ENCODE data around the gene ZNF69.
"Not testable (repeated sequence)": the region's sequence is repeated elsewhere in the genome, so short reads cannot be mapped to it uniquely, and the experiment has no call there.

ZNF69 gene

GRCh38 chr19:11887611-11888531, at the start of gene ZNF69:
ZNF69 (plus strand) TSS chr19:11887782; CDS start chr19:11887924, 142 bp downstream.
- DNase-seq (ENCODE audit: low read depth) = peak; percentile 34

- DNase-seq (ENCODE audit: low read depth) = no peak
Measured at GRCh38 chr19:11843722-11844121, 43.9 kb upstream of the ZNF69 start.

DNA sequence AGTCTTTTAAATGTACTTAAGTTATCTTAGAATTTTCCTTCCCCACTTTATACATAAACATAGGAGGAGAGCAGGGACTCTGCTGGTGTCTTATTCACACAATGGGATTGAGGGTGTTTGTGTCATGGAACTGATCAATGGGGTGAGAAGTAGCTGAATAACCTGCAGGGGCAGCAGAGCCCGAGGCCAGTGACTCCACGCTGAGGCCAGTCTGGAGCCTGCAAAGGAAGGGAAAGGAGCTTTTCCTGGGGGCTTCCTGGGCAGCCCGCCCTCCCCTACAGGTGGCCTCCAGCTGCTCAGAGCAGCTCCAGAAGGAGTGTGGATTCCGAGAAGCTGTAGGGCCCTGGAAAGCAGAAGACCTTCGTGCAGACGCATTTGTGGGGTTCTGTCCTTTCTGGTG, 40.0 kb upstream of the ZNF69 start:
- not testable (repeated sequence) for DNase-seq (ENCODE audit: low read depth)

- no peak for DNase-seq (ENCODE audit: low read depth)
Measured at GRCh38 chr19:11848200-11848593, 39.4 kb upstream of the ZNF69 start.

- peak; percentile 37 for DNase-seq (ENCODE audit: low read depth)
Measured at GRCh38 chr19:11848594-11849469, 38.8 kb upstream of the ZNF69 start, which contains the start of gene ZNF439. ZNF439 (plus strand) TSS chr19:11848726; CDS start chr19:11848868, 142 bp downstream.

DNA sequence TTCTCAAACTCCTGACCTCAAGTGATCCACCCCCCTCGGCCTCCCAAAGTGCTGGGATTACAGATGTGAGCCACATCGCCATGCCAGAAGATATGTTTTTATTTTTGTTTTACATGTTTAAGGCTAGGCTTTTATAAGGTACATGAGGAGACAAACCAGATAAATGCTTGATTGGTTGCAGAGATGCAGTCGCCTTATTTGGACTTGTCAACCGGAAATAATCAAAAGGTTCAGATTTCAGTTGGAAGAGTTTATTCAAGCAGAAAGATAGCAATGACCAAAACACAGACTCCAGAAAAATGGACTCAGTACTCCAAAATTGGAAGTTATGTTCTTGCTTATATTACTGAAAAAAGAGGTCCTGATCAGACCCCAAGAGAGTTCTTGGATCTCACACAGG, 37.3 kb upstream of the ZNF69 start:
- not testable (repeated sequence) for DNase-seq (ENCODE audit: low read depth)

GRCh38 chr19:11853358-11853757, 34.2 kb upstream of the ZNF69 start:
- DNase-seq (ENCODE audit: low read depth) = no peak

DNA sequence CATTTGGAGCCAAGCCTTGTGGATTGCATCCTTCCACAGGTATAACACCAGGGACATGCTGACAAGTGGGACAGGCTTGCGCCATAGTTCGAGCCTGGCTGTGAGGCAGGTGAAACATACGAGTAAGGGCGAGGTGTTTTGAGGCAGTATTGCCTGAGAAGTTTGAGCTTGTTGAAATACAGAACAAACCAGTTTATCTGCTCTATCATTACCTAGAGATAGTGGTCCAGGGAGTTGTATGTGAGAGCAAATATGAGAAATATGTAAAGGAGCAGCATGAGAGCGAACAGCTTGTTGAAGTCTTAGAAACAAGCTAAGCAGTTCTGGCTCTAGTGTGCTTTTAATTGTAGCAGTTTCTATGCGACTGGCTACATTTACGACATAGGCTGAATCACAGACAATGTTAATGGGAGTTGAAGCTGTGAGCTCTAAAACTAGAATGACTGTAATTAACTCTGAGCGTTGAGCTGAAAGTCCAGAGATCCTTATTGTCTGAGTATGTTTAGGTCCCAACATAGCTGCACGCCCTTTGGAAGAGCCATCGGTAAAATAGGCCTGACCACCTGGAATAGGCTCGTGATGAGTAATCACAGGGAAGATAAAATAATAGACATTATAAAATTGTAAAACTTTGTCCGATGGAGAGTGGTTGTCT, 30.9 kb upstream of the ZNF69 start:
- no peak for DNase-seq (ENCODE audit: low read depth)

GRCh38 chr19:11860721-11861120, 26.9 kb upstream of the ZNF69 start:
- DNase-seq (ENCODE audit: low read depth) = no peak

- DNase-seq (ENCODE audit: low read depth) = no peak
Measured at GRCh38 chr19:11861301-11861700, 26.3 kb upstream of the ZNF69 start.

DNA sequence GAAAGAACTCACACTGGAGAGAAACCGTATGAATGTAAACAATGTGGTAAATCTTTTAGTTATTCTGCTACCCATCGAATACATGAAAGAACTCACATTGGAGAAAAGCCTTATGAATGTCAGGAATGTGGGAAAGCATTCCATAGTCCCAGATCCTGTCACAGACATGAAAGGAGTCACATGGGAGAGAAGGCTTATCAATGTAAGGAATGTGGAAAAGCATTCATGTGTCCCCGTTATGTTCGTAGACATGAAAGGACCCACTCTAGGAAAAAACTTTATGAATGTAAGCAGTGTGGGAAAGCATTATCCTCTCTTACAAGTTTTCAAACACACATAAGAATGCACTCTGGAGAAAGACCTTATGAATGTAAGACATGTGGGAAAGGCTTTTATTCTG, 19.8 kb upstream of the ZNF69 start:
- DNase-seq (ENCODE audit: low read depth) = not testable (repeated sequence)

- no peak for DNase-seq (ENCODE audit: low read depth)
Measured at GRCh38 chr19:11868188-11868587, 19.4 kb upstream of the ZNF69 start.

DNA sequence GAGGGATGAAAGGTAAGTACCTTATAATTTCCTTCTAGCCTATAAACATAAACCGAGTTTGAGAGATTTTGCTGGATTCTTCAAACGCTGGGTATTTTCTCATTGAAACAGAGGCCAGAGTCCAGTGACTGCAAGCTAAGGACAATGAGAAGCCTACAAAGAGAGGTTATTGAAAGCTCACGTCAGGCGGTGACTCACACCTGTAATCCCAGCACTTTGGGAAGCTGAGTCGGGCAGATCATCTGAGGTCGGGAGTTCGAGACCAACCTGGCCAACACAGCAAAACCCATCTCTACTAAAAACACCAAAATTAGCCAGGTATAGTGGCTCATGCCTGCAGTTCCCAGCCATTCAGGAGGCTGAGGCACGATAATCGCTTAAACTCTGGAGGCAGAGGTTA, 15.0 kb upstream of the ZNF69 start:
- no peak for DNase-seq (ENCODE audit: low read depth)

DNA sequence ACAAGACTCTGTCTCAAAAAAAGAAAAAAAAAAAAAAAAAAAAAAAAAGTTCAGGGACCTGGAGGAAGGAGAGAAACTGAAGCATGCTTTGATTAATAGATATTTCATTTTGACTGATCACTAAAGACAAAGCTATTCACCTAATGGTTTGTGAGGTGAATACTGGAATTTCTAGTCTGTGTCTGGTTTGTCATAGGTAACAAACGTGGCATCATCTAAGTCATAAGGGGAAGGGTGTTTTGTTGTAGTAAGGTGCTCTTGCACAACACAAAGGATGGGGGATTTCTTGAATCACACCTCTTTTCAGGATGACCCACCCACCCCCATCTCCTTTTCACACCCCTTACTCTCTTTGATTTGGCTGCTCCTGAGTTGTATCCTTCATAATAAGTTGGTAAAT, 13.8 kb upstream of the ZNF69 start:
- DNase-seq (ENCODE audit: low read depth) = no peak

DNA sequence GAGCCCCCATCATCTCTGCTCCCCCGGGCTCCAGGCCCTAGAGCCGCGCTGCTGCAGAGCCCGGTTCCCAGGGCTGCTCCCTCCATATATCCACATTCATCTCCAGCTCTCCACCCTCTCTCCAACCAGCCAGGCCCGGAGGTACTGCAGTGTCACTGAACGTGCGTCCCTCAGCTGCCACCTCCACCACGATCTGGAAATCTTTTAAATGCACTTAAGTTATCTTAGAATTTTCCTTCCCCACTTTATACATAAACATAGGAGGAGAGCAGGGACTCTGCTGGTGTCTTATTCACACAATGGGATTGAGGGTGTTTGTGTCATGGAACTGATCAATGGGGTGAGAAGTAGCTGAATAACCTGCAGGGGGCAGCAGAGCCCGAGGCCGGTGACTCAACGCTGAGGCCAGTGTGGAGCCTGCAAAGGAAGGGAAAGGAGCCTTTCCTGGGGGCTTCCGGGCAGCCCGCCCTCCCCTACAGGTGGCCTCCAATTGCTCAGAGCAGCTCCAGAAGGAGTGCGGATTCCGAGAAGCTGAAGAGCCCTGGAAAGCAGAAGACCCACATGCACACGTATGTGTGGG, 7.8 kb upstream of the ZNF69 start:
- DNase-seq (ENCODE audit: low read depth) = not testable (repeated sequence)

- DNase-seq (ENCODE audit: low read depth) = no peak
Measured at GRCh38 chr19:11880598-11880997, 7.0 kb upstream of the ZNF69 start.

- DNase-seq (ENCODE audit: low read depth) = peak; percentile 8
Measured at GRCh38 chr19:11881151-11881800, 6.3 kb upstream of the ZNF69 start.

GRCh38 chr19:11882606-11883005, 5.0 kb upstream of the ZNF69 start:
- DNase-seq (ENCODE audit: low read depth) = no peak

DNA sequence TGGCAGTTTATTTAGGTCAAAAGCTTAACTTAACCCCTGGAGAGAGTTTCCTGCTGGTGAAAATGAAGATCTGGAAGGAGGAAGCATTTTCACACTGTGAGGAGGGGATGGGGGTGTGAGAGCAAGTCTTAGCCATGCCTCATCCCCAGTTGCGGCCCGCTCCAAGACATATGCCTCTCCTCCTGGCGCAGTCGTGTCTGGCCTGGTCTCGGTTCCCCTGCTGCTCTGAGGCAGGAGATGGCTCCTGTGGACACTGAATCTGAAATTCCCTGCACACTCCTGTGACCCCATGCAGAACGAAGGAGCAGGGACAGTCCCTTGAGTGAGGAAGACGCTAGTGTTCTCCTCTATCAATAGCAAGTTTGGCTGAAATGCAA, 360 bp upstream of the ZNF69 start:
- no peak for DNase-seq (ENCODE audit: low read depth)

DNA sequence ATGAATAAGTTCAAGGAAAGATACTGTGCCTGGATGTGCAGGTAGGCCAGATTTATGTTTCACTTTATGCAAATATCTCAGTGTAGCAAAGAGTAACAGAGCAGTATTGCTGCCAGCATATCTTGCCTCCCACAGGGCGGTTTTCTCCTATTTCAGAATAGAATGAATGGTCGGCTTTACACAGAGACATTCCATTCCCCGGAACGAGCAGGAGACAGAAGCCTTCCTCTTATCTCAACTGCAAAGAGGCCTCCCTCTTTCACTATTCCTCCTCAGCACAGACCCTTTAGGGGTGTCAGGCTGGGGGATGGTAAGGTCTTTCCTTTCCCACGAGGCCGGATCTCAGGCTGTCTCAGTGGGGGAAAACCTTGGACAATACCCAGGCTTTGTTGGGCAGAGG, 2.3 kb downstream of the ZNF69 start:
- DNase-seq (ENCODE audit: low read depth) = not testable (repeated sequence)

- DNase-seq (ENCODE audit: low read depth) = no peak
Measured at GRCh38 chr19:11890634-11891033, 3.1 kb downstream of the ZNF69 start.
